Naive B cell (primary cell): ENCODE measurements around the gene MTX2. TPM values are rescaled to one million over a fixed set of nuclear protein-coding genes. Genes with fewer than 3 reads are reported as not detected.

Experiments used
- ATAC-seq, 2 donors: fragments of 150-1000 bp; cut with Tn5 transposase; 2 replicates each; pipeline ENCODE4 v1.10.0; 2021; ENCODE audit warnings: low read depth in 2 of 2, mild to moderate bottlenecking in 2 of 2, moderate library complexity in 2 of 2
- DNase-seq: peaks from one replicate; pipeline ENCODE4 v3.0.0; 2022
- H3K27ac Mint-ChIP-seq, 6 donors: one replicate each; pipeline ENCODE4 v1.8.0; 2020 to 2022; ENCODE audit warnings: mild to moderate bottlenecking in 6 of 6, mixed read lengths in 6 of 6, moderate library complexity in 5 of 6, inconsistent platforms in 2 of 6
- H3K27me3 Mint-ChIP-seq, 3 donors: one replicate each; pipeline ENCODE4 v1.8.0; 2021 to 2022; ENCODE audit warnings: mixed read lengths in 3 of 3, mild to moderate bottlenecking in 1 of 3
- H3K36me3 Mint-ChIP-seq, 2 donors: one replicate each; pipeline ENCODE4 v1.8.0; 2020 to 2022; ENCODE audit warnings: mixed read lengths in 2 of 2, inconsistent platforms in 1 of 2, mild to moderate bottlenecking in 1 of 2
- H3K4me1 Mint-ChIP-seq, 3 donors: one replicate each; pipeline ENCODE4 v1.8.0; 2020 to 2022; ENCODE audit warnings: mixed read lengths in 3 of 3, inconsistent platforms in 1 of 3, mild to moderate bottlenecking in 1 of 3, moderate library complexity in 1 of 3
- H3K4me3 Mint-ChIP-seq, 8 donors: one replicate each; pipeline ENCODE4 v1.8.0; 2020 to 2022; ENCODE audit warnings: mild to moderate bottlenecking in 8 of 8, mixed read lengths in 8 of 8, moderate library complexity in 8 of 8, inconsistent platforms in 2 of 8
- H3K9me3 Mint-ChIP-seq, 7 donors: one replicate each; pipeline ENCODE4 v1.8.0; 2020 to 2022; ENCODE audit warnings: mixed read lengths in 7 of 7, mild to moderate bottlenecking in 5 of 7, inconsistent platforms in 2 of 7, moderate library complexity in 1 of 7
- polyA plus RNA-seq, 6 donors: library from polyadenylated mRNA; unstranded; fragments of 300-500 nt; fragmentation: Illumina TruSeq; gene quantifications; one replicate each; pipeline ENCODE4 v1.2.3, GENCODE V29; 2021; ENCODE audit warnings: low read depth in 6 of 6

MTX2 gene
- 10 to 100 TPM; 10.7 to 44.4 (median 19.3) TPM for polyA plus RNA-seq

DNA sequence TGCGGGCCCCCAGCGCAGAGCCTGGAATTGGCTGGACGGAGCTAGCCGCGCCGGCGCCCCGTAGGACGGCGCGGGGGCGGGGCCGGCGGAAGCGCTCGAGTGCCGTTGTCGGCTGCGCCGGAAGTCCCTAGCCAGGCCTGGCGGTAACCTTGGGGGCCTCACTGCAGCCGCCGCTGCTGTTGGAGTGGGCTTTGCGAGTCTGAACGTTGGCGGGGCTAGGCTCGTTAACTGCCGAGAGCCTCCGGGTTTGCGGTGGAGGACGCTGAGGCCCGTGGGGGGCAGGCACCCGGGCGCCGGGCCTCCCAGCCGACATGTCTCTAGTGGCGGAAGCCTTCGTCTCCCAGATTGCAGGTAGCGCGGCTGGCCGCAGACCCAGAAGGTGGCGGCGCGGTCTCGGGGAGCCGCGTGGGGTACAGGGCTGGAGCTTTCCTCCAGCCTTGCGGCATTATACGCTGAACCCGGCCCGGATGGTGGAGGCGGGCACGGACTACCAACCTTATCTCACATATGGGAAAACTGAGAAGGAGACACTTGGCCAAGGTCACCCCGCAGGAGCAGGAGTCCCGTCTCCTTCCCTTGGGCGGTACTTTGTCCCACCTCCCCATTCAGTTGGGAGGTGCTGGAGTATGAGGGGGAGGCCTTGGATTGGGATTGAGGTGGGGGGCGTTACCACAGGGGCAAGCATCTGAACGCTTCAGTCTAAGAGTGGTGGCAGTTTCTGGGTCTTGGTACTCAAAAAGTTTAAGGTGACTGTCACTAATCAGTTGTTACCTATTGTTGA, at the start of gene MTX2:
Gene MTX2 (plus strand): TSS at position 124 of the 781 bp plus-strand sequence. CDS start 188 bp downstream, at position 312.
- H3K9me3 Mint-ChIP-seq, result peaks cover 0 to 3% (median 0%) of the 10 kb centered on the region in 7 donors
- peak within 1 kb of the TSS; percentile 87 to 94 (median 92) for H3K27ac Mint-ChIP-seq
- H3K36me3 Mint-ChIP-seq, result no peaks in the 10 kb centered on the region
- DNase-seq (peak; percentile 69), ATAC-seq (peak; percentile 89 to 90)
- H3K4me3 Mint-ChIP-seq, result peak within 1 kb of the TSS; percentile 94 to 99 (median 98)
- peaks cover 0 to 1% (median under 1%) of the 10 kb centered on the region in 3 donors for H3K27me3 Mint-ChIP-seq
- H3K4me1 Mint-ChIP-seq, result peaks cover 11 to 20% (median 19%) of the 10 kb centered on the region in 3 donors

DNA sequence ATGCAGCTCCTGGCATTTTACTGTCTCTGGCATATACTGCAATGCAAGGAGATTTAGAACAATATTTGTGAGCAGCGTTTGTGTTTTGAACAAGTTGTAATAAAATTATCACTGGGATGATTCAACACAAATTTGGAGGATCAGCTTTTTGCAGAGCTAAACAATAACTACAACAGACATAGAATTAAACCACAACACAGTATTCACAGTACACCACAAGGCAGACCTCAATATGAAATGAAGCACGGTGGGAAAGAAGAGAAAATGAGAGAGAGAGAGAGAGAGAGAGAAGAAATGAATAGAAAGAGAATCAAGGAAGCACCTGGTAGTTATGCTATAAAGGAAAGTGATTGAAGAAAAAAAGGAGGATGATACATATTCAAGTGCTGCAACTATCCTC, 41.4 kb upstream of the MTX2 start:
- Mint-ChIP-seq H3K36me3 (no peaks in the 10 kb centered on the region), H3K27ac (no peak overlapping the region), H3K9me3 (peaks cover 0 to 5% (median 2%) of the 10 kb centered on the region in 7 donors), H3K4me1 (no peaks in the 10 kb centered on the region), H3K27me3 (peaks cover 45 to 64% (median 53%) of the 10 kb centered on the region in 3 donors), H3K4me3 (no peak overlapping the region)
- no peak for ATAC-seq
- no peak for DNase-seq

DNA sequence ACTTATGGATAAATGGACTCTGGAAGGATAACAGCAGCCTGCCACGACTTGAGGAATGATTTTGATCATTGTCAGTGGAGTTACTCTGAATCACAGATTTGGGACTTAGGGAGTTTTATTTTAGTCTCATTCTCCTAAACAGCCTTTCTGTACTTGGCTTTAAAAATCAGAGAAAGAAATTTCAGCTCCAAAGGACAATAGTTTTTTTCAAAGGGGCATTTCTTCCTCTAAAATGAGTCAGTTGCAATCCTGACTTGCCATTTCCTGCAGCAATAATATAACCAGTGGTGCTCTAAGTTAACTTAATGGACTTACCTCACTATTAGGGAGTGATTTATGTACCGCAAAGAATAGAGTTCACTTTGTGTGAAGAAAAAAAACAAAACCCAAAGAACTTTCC, 35.1 kb upstream of the MTX2 start:
- H3K4me1 Mint-ChIP-seq, result no peaks in the 10 kb centered on the region
- no peaks in the 10 kb centered on the region for H3K36me3 Mint-ChIP-seq
- H3K27me3 Mint-ChIP-seq, result peaks cover 36 to 51% (median 36%) of the 10 kb centered on the region in 3 donors
- ATAC-seq, result no peak
- H3K27ac Mint-ChIP-seq, result no peak overlapping the region
- H3K4me3 Mint-ChIP-seq, result no peak overlapping the region
- DNase-seq, result no peak
- peaks cover 0 to 2% (median 0%) of the 10 kb centered on the region in 7 donors for H3K9me3 Mint-ChIP-seq

DNA sequence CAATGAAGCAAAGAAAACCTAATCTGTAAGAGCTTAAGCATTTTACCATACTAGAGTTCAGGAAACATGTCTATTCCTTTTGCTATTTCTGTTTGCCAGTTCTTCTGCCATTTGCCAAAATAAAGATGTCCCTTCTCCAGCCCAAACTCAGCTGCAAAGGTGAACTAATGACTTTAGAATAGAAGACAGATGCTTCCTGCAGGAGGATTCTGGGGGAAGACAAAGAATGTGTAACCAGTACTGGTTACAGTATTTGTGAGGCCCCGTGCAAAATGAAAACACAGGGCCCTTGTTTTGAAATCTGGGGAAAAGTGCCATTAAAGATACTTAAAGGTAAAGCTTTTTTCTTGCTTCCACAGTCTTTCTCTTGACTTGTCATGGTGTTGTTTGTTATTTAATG, 34.3 kb upstream of the MTX2 start:
- DNase-seq (no peak), ATAC-seq (no peak)
- Mint-ChIP-seq H3K36me3 (no peaks in the 10 kb centered on the region), H3K27ac (no peak overlapping the region), H3K9me3 (no peaks in the 10 kb centered on the region), H3K4me1 (no peaks in the 10 kb centered on the region), H3K4me3 (no peak overlapping the region), H3K27me3 (peaks cover 36 to 51% (median 43%) of the 10 kb centered on the region in 3 donors)

DNA sequence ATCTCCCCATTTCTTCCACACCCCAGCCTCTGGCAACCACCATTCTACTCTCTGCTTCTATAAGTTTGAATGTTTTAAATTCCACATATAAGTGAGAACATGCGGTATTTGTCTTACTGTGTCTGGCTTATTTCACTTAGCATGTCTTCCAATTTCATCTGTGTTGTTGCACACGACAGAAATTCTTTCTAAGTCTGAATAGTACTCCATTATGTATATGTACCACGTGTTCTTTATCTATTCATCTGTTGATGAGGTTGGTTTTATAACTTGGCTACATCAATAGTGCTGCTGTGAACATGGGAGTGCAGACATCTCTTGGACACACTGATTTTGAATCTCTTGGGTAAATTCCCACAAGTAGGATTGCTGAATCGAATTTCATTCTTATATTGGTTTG, 31.8 kb upstream of the MTX2 start:
- H3K9me3 Mint-ChIP-seq, result no peaks in the 10 kb centered on the region
- H3K4me1 Mint-ChIP-seq, result no peaks in the 10 kb centered on the region
- H3K27ac Mint-ChIP-seq, result no peak overlapping the region
- no peak for ATAC-seq
- DNase-seq, result no peak
- no peak overlapping the region for H3K4me3 Mint-ChIP-seq
- peaks cover 22 to 46% (median 39%) of the 10 kb centered on the region in 3 donors for H3K27me3 Mint-ChIP-seq
- no peaks in the 10 kb centered on the region for H3K36me3 Mint-ChIP-seq

DNA sequence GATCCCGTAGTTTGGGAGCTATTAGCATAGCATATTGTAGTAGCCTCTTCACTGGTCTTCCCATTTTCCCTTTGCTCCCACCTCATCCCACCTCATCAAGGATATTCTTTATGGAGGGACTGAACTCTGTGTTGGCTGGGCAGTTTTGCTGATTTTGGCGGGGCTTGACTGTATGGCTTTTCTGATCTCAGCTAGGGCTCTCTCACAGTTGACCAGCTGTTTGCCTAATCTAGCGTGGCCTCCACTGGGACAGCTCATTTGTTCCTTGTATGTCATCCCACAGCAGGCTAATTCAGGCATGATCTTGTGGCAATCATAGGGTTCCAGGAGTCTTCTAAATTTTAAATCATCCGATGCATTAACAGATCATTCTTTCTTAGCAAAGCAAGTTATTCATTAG, 30.2 kb upstream of the MTX2 start:
- H3K27ac Mint-ChIP-seq, result no peak overlapping the region
- H3K27me3 Mint-ChIP-seq, result peaks cover 22 to 39% (median 33%) of the 10 kb centered on the region in 3 donors
- H3K9me3 Mint-ChIP-seq, result no peaks in the 10 kb centered on the region
- H3K36me3 Mint-ChIP-seq, result no peaks in the 10 kb centered on the region
- no peak overlapping the region for H3K4me3 Mint-ChIP-seq
- no peaks in the 10 kb centered on the region for H3K4me1 Mint-ChIP-seq
- DNase-seq (no peak), ATAC-seq (no peak)

DNA sequence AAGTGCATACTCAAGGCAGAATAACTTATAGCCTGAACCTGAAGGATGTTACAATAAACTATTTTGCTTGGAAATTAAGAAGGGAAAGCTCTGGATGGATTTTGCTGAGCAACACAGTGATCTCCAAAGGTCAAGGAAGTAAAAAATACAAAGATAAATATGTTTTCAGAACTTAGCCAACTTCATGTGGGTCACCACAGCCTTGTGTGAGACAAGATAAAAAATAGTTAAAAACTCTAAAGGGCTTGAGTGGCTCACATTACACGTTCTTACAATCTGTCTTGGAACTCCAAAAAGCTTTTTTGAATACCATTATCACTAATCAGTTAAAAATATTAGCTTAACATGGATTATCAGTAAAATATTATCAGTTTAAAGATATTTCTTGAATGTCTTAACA, 28.9 kb upstream of the MTX2 start:
- Mint-ChIP-seq H3K27me3 (peaks cover 22 to 36% (median 26%) of the 10 kb centered on the region in 3 donors), H3K9me3 (no peaks in the 10 kb centered on the region), H3K27ac (no peak overlapping the region), H3K36me3 (no peaks in the 10 kb centered on the region), H3K4me3 (no peak overlapping the region), H3K4me1 (no peaks in the 10 kb centered on the region)
- no peak for ATAC-seq
- no peak for DNase-seq

DNA sequence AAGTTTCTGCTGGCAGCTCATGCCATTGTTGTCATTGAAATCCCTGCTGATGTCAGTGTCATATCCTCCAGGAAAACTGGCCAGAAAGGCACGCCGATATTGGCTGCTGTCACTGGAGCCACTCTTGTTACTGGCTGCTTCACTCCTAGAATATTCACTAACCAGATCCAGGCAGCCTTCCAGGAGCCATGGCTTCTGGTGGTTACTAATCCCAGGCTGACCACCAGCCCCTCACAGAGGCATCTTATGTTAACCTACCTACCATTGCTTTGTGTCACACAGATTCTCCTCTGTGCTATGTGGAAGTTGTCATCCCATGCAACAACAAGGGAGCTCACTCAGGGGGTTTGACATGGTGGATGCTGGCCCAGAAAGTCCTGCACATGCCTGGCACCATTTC, 27.0 kb upstream of the MTX2 start:
- Mint-ChIP-seq H3K36me3 (no peaks in the 10 kb centered on the region), H3K27me3 (peaks cover 22 to 36% (median 24%) of the 10 kb centered on the region in 3 donors), H3K27ac (no peak overlapping the region), H3K4me3 (no peak overlapping the region), H3K9me3 (no peaks in the 10 kb centered on the region), H3K4me1 (no peaks in the 10 kb centered on the region)
- DNase-seq (no peak), ATAC-seq (no peak)

DNA sequence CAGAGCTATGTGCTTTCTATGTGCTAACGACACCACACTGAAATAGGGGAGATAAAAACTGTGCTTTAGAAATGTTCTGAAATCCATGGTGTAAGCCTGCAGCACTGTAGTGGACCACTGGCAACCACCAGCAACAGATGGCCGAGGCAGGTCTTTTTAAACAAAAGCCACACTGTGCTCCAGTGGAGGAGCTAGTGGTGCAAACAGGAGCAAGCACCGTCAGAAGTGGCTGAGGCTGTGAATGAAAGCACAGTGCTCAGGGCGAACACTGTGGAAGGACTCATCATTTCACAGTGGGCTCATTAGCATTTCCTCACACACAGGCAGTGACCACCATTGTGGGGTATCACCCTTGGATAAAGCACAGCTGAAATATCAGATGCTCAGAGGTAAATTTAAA, 22.9 kb upstream of the MTX2 start:
- ATAC-seq (no peak), DNase-seq (no peak)
- Mint-ChIP-seq H3K9me3 (peaks cover 2 to 20% (median 8%) of the 10 kb centered on the region in 7 donors), H3K4me3 (no peak overlapping the region), H3K27me3 (peaks cover 12 to 24% (median 13%) of the 10 kb centered on the region in 3 donors), H3K36me3 (peaks cover 0 to 9% of the 10 kb centered on the region in 2 donors), H3K4me1 (no peaks in the 10 kb centered on the region), H3K27ac (no peak overlapping the region)

DNA sequence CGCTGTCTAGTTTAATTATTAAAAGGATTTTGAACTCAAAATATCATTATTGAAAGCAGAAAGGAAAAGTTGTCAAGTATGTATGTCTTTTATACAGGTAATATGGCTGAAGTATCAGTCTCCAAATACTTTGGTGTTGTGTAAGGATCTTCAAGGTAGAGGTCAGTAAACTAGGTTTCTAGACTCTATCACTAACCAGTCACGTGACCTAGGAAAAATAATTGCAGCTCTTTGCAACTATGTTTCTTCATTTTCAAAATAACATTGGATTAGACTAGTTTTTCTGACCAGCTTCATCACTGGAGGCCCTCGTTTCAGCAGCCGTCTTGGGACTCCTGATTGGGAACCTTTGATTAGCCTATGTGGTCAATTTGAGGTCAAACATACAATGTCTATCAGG, 21.4 kb upstream of the MTX2 start:
- H3K27ac Mint-ChIP-seq, result no peak overlapping the region
- H3K9me3 Mint-ChIP-seq, result peaks cover 2 to 23% (median 9%) of the 10 kb centered on the region in 7 donors
- no peaks in the 10 kb centered on the region for H3K4me1 Mint-ChIP-seq
- peaks cover 14 to 24% (median 19%) of the 10 kb centered on the region in 3 donors for H3K27me3 Mint-ChIP-seq
- no peak for DNase-seq
- H3K4me3 Mint-ChIP-seq, result no peak overlapping the region
- ATAC-seq, result no peak
- H3K36me3 Mint-ChIP-seq, result peaks cover 0 to 9% of the 10 kb centered on the region in 2 donors

DNA sequence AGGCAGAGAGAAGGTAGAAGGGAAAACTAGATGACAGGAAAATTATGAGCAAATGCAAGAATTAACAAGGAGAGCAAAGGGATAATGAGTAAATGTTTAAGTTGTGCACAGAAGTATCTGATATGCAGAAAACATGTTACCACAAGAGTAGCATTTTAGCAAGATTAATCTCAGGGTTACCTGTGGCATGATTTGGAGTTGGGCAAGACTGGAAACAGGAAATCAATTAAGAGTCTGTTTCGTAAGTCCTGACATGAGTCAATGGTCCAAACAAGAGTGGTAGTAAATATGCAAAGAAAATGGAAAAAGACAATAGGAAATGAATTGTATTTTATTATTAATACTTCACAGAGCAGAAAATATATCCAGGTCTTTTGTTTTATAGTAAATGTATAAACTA, 17.3 kb upstream of the MTX2 start:
- Mint-ChIP-seq H3K4me3 (no peak overlapping the region), H3K27ac (peak overlapping the region in 1 of 6 donors; percentile 71), H3K4me1 (no peaks in the 10 kb centered on the region), H3K27me3 (peaks cover 20 to 56% (median 29%) of the 10 kb centered on the region in 3 donors), H3K36me3 (peaks cover 0 to 9% of the 10 kb centered on the region in 2 donors), H3K9me3 (peaks cover 4 to 35% (median 12%) of the 10 kb centered on the region in 7 donors)
- no peak for ATAC-seq
- no peak for DNase-seq

DNA sequence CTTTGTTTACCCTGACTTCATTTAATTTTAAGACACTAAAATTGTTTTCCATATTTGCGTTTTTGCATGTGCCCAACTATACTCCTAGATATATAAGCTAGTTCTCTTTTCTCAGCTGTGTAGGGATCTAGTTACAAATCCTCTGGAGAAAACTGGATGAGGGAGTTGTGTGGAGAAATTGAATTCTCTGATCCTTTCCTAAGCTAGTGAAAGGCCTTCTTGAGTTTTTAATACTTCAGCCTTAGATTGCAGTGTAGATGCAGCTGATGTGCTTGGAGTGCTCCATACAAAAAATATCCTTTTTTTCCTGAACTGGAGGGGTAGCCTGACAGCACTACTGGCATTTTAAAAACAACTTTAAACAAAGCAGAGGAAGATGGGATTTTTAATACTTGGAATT, 8.6 kb upstream of the MTX2 start:
- H3K9me3 Mint-ChIP-seq, result peaks cover 0 to 3% (median 0%) of the 10 kb centered on the region in 7 donors
- DNase-seq (no peak), ATAC-seq (no peak)
- H3K27me3 Mint-ChIP-seq, result peaks cover 15 to 26% (median 26%) of the 10 kb centered on the region in 3 donors
- no peaks in the 10 kb centered on the region for H3K36me3 Mint-ChIP-seq
- H3K4me1 Mint-ChIP-seq, result no peaks in the 10 kb centered on the region
- no peak overlapping the region for H3K27ac Mint-ChIP-seq
- H3K4me3 Mint-ChIP-seq, result no peak overlapping the region

DNA sequence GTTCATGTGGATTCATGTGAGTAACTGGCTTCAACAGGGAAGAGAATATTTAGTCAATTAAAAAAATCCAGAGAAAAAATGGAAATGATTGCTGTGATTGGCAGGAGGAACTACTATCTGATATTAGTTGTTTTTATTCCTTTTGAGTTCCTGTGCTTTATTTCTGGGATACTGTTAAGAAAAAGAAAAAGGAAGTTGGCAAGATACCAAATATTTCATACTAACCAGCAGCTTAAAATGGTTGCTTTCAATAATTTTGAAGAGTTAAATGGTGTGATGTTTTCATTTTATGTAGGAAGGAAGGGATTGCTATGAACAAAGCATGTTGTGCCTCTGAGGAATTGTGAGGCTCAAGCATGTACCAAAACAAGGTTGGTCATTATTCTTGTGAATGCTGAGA, 8.1 kb upstream of the MTX2 start:
- Mint-ChIP-seq H3K27me3 (peaks cover 15 to 26% (median 21%) of the 10 kb centered on the region in 3 donors), H3K4me3 (no peak overlapping the region), H3K27ac (no peak overlapping the region), H3K4me1 (no peaks in the 10 kb centered on the region), H3K36me3 (no peaks in the 10 kb centered on the region), H3K9me3 (peaks cover 0 to 3% (median 0%) of the 10 kb centered on the region in 7 donors)
- ATAC-seq, result no peak
- DNase-seq, result no peak

DNA sequence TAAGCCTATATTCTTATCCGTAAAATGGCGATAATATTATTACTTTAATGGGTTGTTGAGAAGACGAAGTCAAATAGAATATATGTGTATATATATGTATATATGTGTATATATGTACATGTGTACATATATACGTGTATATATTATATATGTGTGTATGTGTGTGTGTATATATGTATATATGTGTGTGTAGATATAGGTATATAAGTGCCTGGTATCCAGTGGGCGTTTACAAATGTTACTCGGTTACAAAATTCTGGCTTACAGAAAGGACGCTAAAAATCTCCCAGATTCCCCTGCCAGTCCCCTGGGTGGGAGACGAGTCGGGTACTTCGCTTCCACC, 295 bp upstream of the MTX2 start:
- H3K9me3 Mint-ChIP-seq, result peaks cover 0 to 3% (median 0%) of the 10 kb centered on the region in 7 donors
- H3K27ac Mint-ChIP-seq, result peak overlapping the region in 3 of 6 donors; percentile 87 to 93 (median 92)
- no peaks in the 10 kb centered on the region for H3K36me3 Mint-ChIP-seq
- peak overlapping the region; percentile 94 to 99 (median 98) for H3K4me3 Mint-ChIP-seq
- peaks cover 8 to 20% (median 13%) of the 10 kb centered on the region in 3 donors for H3K4me1 Mint-ChIP-seq
- peaks cover 0 to 7% (median 6%) of the 10 kb centered on the region in 3 donors for H3K27me3 Mint-ChIP-seq
- ATAC-seq, result peak; percentile 10 to 17
- DNase-seq, result no peak
